Measurements from ENCODE around the gene EPN2. TPM values are rescaled to one million over a fixed set of nuclear protein-coding genes. Genes with fewer than 3 reads are reported as not detected.

The EPN2 gene
- total and polyA plus RNA-seq, 4 donors = 5.6 to 23.8 (median 12.2) TPM

GRCh38 chr17:19310151-19310550, 73.0 kb downstream of the EPN2 start:
- TF ChIP-seq GABPA (IDR thresholded peaks at IDR 0.05 in 1 of 2, conservative IDR thresholded peaks at IDR 0.05 in 1 of 2) (no peak), RXRA (IDR thresholded peaks at IDR 0.05) (no peak), EGR1 (IDR thresholded peaks at IDR 0.05; ENCODE audit: low read depth in 2 of 2) (no peak), TAF1 (conservative IDR thresholded peaks at IDR 0.05) (no peak), ZBTB33 (IDR thresholded peaks at IDR 0.05) (no peak), JUND (IDR thresholded peaks at IDR 0.05) (no peak), YY1 (IDR thresholded peaks at IDR 0.05) (no peak)
- TF ChIP-seq, protein P1, sequence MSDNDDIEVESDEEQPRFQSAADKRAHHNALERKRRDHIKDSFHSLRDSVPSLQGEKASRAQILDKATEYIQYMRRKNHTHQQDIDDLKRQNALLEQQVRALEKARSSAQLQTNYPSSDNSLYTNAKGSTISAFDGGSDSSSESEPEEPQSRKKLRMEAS (IDR thresholded peaks at IDR 0.05) = no peak
- TF ChIP-seq, protein P2, sequence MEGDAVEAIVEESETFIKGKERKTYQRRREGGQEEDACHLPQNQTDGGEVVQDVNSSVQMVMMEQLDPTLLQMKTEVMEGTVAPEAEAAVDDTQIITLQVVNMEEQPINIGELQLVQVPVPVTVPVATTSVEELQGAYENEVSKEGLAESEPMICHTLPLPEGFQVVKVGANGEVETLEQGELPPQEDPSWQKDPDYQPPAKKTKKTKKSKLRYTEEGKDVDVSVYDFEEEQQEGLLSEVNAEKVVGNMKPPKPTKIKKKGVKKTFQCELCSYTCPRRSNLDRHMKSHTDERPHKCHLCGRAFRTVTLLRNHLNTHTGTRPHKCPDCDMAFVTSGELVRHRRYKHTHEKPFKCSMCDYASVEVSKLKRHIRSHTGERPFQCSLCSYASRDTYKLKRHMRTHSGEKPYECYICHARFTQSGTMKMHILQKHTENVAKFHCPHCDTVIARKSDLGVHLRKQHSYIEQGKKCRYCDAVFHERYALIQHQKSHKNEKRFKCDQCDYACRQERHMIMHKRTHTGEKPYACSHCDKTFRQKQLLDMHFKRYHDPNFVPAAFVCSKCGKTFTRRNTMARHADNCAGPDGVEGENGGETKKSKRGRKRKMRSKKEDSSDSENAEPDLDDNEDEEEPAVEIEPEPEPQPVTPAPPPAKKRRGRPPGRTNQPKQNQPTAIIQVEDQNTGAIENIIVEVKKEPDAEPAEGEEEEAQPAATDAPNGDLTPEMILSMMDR (IDR thresholded peaks at IDR 0.05; ENCODE audit: low read depth, low read length, missing input control) = no peak
- Histone ChIP-seq H3K27ac (ENCODE audit: low read depth in 1 of 2, low read length in 2 of 2) (no peak overlapping the region), H3K9me3 (ENCODE audit: control insufficient read depth in 4 of 4, low read length in 3 of 4) (no peaks in the 10 kb centered on the region), H3K9ac (ENCODE audit: low read depth in 1 of 2, low read length in 2 of 2) (no peak overlapping the region), H3K4me3 (ENCODE audit: low read depth in 1 of 3, low read length in 3 of 3) (no peak overlapping the region), H3K4me1 (ENCODE audit: control insufficient read depth in 4 of 4, insufficient read depth in 4 of 4, low read length in 3 of 4) (peaks cover 0 to 10% (median 4%) of the 10 kb centered on the region in 4 donors), H3K36me3 (ENCODE audit: control insufficient read depth in 4 of 4, insufficient read depth in 3 of 4, low read depth in 1 of 4, low read length in 3 of 4) (peaks cover 2 to 15% (median 8%) of the 10 kb centered on the region in 4 donors), H3K27me3 (ENCODE audit: control insufficient read depth in 4 of 4, insufficient read depth in 4 of 4, low read length in 3 of 4) (no peaks in the 10 kb centered on the region)
- 92% methylated on average over 4 of the region's 4 CpGs for WGBS
- DNase-seq (ENCODE audit: low spot score) = no peak

DNA sequence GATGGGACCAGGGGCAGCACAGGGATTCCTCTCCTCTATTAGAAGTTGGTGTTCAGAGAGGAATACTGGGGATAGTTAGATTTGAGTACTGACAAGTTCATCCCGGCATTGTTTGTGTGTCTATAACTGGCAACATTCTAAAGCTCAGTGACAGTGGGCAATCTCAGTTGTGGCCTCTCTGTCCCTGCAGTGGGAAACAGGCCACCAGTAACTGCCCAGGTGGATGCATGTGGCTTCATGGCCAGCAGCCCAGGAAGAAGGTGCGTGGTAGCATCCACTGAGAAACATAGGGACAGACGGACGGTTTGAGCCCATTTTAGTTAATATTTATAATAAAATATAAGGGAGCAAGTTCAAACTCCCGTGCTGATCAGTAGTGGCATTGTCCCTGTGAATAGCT, 73.8 kb downstream of the EPN2 start:
- 94% methylated on average over 5 of the region's 5 CpGs for WGBS
- H3K27me3 ChIP-seq (ENCODE audit: control insufficient read depth in 4 of 4, insufficient read depth in 4 of 4, low read length in 3 of 4) = no peaks in the 10 kb centered on the region
- H3K9me3 ChIP-seq (ENCODE audit: control insufficient read depth in 4 of 4, low read length in 3 of 4) = no peaks in the 10 kb centered on the region
- DNase-seq (ENCODE audit: low spot score) = no peak
- no peak overlapping the region for H3K27ac ChIP-seq (ENCODE audit: low read depth in 1 of 2, low read length in 2 of 2)
- H3K9ac ChIP-seq (ENCODE audit: low read depth in 1 of 2, low read length in 2 of 2) = no peak overlapping the region
- peaks cover 2 to 15% (median 7%) of the 10 kb centered on the region in 4 donors for H3K36me3 ChIP-seq (ENCODE audit: control insufficient read depth in 4 of 4, insufficient read depth in 3 of 4, low read depth in 1 of 4, low read length in 3 of 4)
- no peak overlapping the region for H3K4me3 ChIP-seq (ENCODE audit: low read depth in 1 of 3, low read length in 3 of 3)
- peaks cover 0 to 11% (median 7%) of the 10 kb centered on the region in 4 donors for H3K4me1 ChIP-seq (ENCODE audit: control insufficient read depth in 4 of 4, insufficient read depth in 4 of 4, low read length in 3 of 4)
- TF ChIP-seq, protein P1 (IDR thresholded peaks at IDR 0.05) = no peak
- TF ChIP-seq RXRA (IDR thresholded peaks at IDR 0.05) (no peak), RAD21 (IDR thresholded peaks at IDR 0.05) (no peak), EGR1 (IDR thresholded peaks at IDR 0.05; ENCODE audit: low read depth in 2 of 2) (no peak), GABPA (IDR thresholded peaks at IDR 0.05 in 1 of 2, conservative IDR thresholded peaks at IDR 0.05 in 1 of 2) (no peak), NR2F2 (IDR thresholded peaks at IDR 0.05) (no peak), YY1 (IDR thresholded peaks at IDR 0.05) (no peak)
- TF ChIP-seq, protein P2 (IDR thresholded peaks at IDR 0.05; ENCODE audit: low read depth, low read length, missing input control) = no peak

Data from liver (tissue), 9 donors.